HK-2 (cell line): ENCODE results near the gene SURF4.

ENCODE experiments used
- DNase-seq: peaks from one replicate; pipeline ENCODE4 v3.0.0-alpha.2; 2018; ENCODE audit not compliant: unreplicated experiment

The SURF4 gene

GRCh38 chr9:133374612-133375115, 1.2 kb downstream of the SURF4 start:
- no peak for DNase-seq

- DNase-seq: no peak
Observed at GRCh38 chr9:133372144-133372543, 3.7 kb downstream of the SURF4 start.

GRCh38 chr9:133371261-133371711, 4.6 kb downstream of the SURF4 start:
- DNase-seq: no peak

- DNase-seq: no peak
Observed at GRCh38 chr9:133370685-133371084, 5.2 kb downstream of the SURF4 start.

- DNase-seq: no peak
Observed at GRCh38 chr9:133369933-133370332, 5.9 kb downstream of the SURF4 start.

GRCh38 chr9:133369422-133369821, 6.4 kb downstream of the SURF4 start:
- DNase-seq: no peak

- DNase-seq: no peak
Observed at GRCh38 chr9:133368249-133368881, 7.5 kb downstream of the SURF4 start.

- DNase-seq: no peak
Observed at GRCh38 chr9:133367778-133368177, 8.1 kb downstream of the SURF4 start.

- DNase-seq: no peak
Observed at GRCh38 chr9:133367221-133367620, 8.6 kb downstream of the SURF4 start.

- no peak for DNase-seq
Observed at GRCh38 chr9:133366435-133366834, 9.4 kb downstream of the SURF4 start.

GRCh38 chr9:133362359-133363044, 13.4 kb downstream of the SURF4 start:
- no peak for DNase-seq

GRCh38 chr9:133361507-133362092, 14.3 kb downstream of the SURF4 start:
- no peak for DNase-seq

GRCh38 chr9:133360400-133361393, 15.2 kb downstream of the SURF4 start:
- DNase-seq: no peak

- no peak for DNase-seq
Observed at GRCh38 chr9:133359399-133360175, 16.3 kb downstream of the SURF4 start.

GRCh38 chr9:133357656-133358055, 18.2 kb downstream of the SURF4 start:
- no peak for DNase-seq

GRCh38 chr9:133356391-133357091, 19.3 kb downstream of the SURF4 start, which contains the start of the genes SURF1 and SURF2:
SURF1 (minus strand) TSS chr9:133356487; CDS start chr9:133356453, 34 bp downstream.
SURF2 (plus strand) TSS chr9:133356550; CDS start chr9:133356593, 43 bp downstream.
- DNase-seq: peak; percentile 82

GRCh38 chr9:133355881-133356357, 19.9 kb downstream of the SURF4 start:
- DNase-seq: peak; percentile 31

- DNase-seq: no peak
Observed at GRCh38 chr9:133354766-133355165, 21.1 kb downstream of the SURF4 start.

GRCh38 chr9:133353548-133353947, 22.3 kb downstream of the SURF4 start:
- DNase-seq: no peak
